Left ventricle myocardium inferior (tissue), 1 donor: ENCODE results near the gene RADIL. TPM values are rescaled to one million over a fixed set of nuclear protein-coding genes. Genes with fewer than 3 reads are reported as not detected.

Experiments used
- DNase-seq: peaks from one replicate; pipeline ENCODE4 v3.0.0-alpha.2; 2020
- H3K27ac ChIP-seq: fragments of 200-600 bp; replicated peaks from 2 replicates; pipeline ENCODE4 v1.8.0; 2021
- H3K27me3 ChIP-seq: fragments of 200-600 bp; 2 replicates; pipeline ENCODE4 v1.8.0; 2021; ENCODE audit warnings: low read depth
- H3K36me3 ChIP-seq: fragments of 200-600 bp; 2 replicates; pipeline ENCODE4 v1.8.0; 2021
- H3K4me1 ChIP-seq: fragments of 200-600 bp; 2 replicates; pipeline ENCODE4 v1.8.0; 2021
- H3K4me3 ChIP-seq: fragments of 200-600 bp; 2 replicates; pipeline ENCODE4 v1.8.0; 2021; ENCODE audit warnings: mild to moderate bottlenecking, moderate library complexity
- H3K9me3 ChIP-seq: fragments of 200-600 bp; replicated peaks from 2 replicates; pipeline ENCODE4 v1.8.0; 2021
- CTCF ChIP-seq: fragments of 200-600 bp; IDR thresholded peaks from 2 replicates; pipeline ENCODE4 v1.8.0; 2021; ENCODE audit warnings: antibody characterized with exemption, mild to moderate bottlenecking, borderline replicate concordance
- intact Hi-C: fragments of 100-400 bp; cut with micrococcal nuclease; formaldehyde crosslinking; loops from one replicate; pipeline ENCODE4 v1.11.0; 2022
- total RNA-seq: library from RNA; stranded (reverse); fragmentation: NEBNext Ultra II Directional; extraction: Animal tissue kit (Norgen Biotek cat#: 25700); gene quantifications from one replicate; pipeline ENCODE4 v1.2.1, GENCODE V29; 2021
- donor health status: DM: no; HTN: yes; CAD: no; lungs with severe emphysema.

Gene RADIL
- total RNA-seq, 1 donor from 2014 or later: 4.5 TPM

- H3K27me3 ChIP-seq: peaks cover 5% of the 10 kb centered on the region
- no peaks in the 10 kb centered on the region for H3K9me3 ChIP-seq
- no peak overlapping the region for H3K4me3 ChIP-seq
- DNase-seq: no peak
- TF ChIP-seq CTCF: no peak
- H3K4me1 ChIP-seq: peaks cover 23% of the 10 kb centered on the region
- H3K27ac ChIP-seq: no peak overlapping the region
- no peaks in the 10 kb centered on the region for H3K36me3 ChIP-seq
- intact Hi-C loops: no loop called here
These were observed 59.9 kb downstream of the RADIL start for GRCh38 chr7:4823441-4824119.

- H3K4me1 ChIP-seq: peaks cover 31% of the 10 kb centered on the region
These were observed 60.8 kb downstream of the RADIL start for GRCh38 chr7:4822677-4823076.

GRCh38 chr7:4820967-4821471 lies 62.5 kb downstream of the RADIL start:
- intact Hi-C loops: no loop called here
- DNase-seq: no peak
- Histone ChIP-seq H3K9me3 (no peaks in the 10 kb centered on the region), H3K4me3 (no peak overlapping the region), H3K27ac (peak overlapping the region; percentile 80), H3K36me3 (no peaks in the 10 kb centered on the region), H3K27me3 (peaks cover 5% of the 10 kb centered on the region), H3K4me1 (peaks cover 31% of the 10 kb centered on the region)
- TF ChIP-seq CTCF: no peak

More at GRCh38 chr7:4822677-4823076, 60.8 kb downstream of the RADIL start:
- H3K4me3 ChIP-seq: no peak overlapping the region
- H3K36me3 ChIP-seq: no peaks in the 10 kb centered on the region
- no peak overlapping the region for H3K27ac ChIP-seq
- intact Hi-C loops: no loop called here
- peaks cover 5% of the 10 kb centered on the region for H3K27me3 ChIP-seq
- TF ChIP-seq CTCF: no peak
- DNase-seq: no peak
- H3K9me3 ChIP-seq: no peaks in the 10 kb centered on the region

- no peak for DNase-seq
- intact Hi-C loops: no loop called here
- H3K36me3 ChIP-seq: no peaks in the 10 kb centered on the region
- H3K9me3 ChIP-seq: no peaks in the 10 kb centered on the region
- H3K27ac ChIP-seq: peak overlapping the region; percentile 80
- H3K27me3 ChIP-seq: peaks cover 5% of the 10 kb centered on the region
- H3K4me3 ChIP-seq: peak overlapping the region; percentile 29
- TF ChIP-seq CTCF: no peak
- peaks cover 31% of the 10 kb centered on the region for H3K4me1 ChIP-seq
These were observed 63.0 kb downstream of the RADIL start for GRCh38 chr7:4820405-4820966.

GRCh38 chr7:4819560-4820404 lies 63.7 kb downstream of the RADIL start:
- Histone ChIP-seq H3K9me3 (no peaks in the 10 kb centered on the region), H3K4me3 (peak overlapping the region; percentile 29), H3K4me1 (peaks cover 31% of the 10 kb centered on the region), H3K36me3 (no peaks in the 10 kb centered on the region), H3K27ac (peak overlapping the region; percentile 80), H3K27me3 (peaks cover 5% of the 10 kb centered on the region)
- TF ChIP-seq CTCF: no peak
- intact Hi-C loops: no loop called here
- DNase-seq: peak; percentile 63
